ENCODE measurements around the gene SNX3.

- TF ChIP-seq TOX (CRISPR knock-in tag; IDR thresholded peaks at IDR 0.05; ENCODE audit: borderline replicate concordance) (no peak), ISL1 (CRISPR knock-in tag; IDR thresholded peaks at IDR 0.05) (no peak), ESRRG (CRISPR knock-in tag; IDR thresholded peaks at IDR 0.05) (no peak), ZFP30 (CRISPR knock-in tag; IDR thresholded peaks at IDR 0.05) (no peak), CSDC2 (CRISPR knock-in tag; IDR thresholded peaks at IDR 0.05) (no peak), TSHZ2 (CRISPR knock-in tag; IDR thresholded peaks at IDR 0.05) (no peak), ZC3H10 (CRISPR knock-in tag; IDR thresholded peaks at IDR 0.05) (no peak), ZFP3 (CRISPR knock-in tag; IDR thresholded peaks at IDR 0.05) (no peak), BACH2 (CRISPR knock-in tag; IDR thresholded peaks at IDR 0.05; ENCODE audit: borderline replicate concordance) (no peak), PPARA (CRISPR knock-in tag; IDR thresholded peaks at IDR 0.05; ENCODE audit: borderline replicate concordance) (no peak)
- TF ChIP-seq, protein P1, sequence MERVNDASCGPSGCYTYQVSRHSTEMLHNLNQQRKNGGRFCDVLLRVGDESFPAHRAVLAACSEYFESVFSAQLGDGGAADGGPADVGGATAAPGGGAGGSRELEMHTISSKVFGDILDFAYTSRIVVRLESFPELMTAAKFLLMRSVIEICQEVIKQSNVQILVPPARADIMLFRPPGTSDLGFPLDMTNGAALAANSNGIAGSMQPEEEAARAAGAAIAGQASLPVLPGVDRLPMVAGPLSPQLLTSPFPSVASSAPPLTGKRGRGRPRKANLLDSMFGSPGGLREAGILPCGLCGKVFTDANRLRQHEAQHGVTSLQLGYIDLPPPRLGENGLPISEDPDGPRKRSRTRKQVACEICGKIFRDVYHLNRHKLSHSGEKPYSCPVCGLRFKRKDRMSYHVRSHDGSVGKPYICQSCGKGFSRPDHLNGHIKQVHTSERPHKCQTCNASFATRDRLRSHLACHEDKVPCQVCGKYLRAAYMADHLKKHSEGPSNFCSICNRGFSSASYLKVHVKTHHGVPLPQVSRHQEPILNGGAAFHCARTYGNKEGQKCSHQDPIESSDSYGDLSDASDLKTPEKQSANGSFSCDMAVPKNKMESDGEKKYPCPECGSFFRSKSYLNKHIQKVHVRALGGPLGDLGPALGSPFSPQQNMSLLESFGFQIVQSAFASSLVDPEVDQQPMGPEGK (CRISPR knock-in tag; IDR thresholded peaks at IDR 0.05; ENCODE audit: borderline replicate concordance) = no peak
- TF ChIP-seq, protein P2, sequence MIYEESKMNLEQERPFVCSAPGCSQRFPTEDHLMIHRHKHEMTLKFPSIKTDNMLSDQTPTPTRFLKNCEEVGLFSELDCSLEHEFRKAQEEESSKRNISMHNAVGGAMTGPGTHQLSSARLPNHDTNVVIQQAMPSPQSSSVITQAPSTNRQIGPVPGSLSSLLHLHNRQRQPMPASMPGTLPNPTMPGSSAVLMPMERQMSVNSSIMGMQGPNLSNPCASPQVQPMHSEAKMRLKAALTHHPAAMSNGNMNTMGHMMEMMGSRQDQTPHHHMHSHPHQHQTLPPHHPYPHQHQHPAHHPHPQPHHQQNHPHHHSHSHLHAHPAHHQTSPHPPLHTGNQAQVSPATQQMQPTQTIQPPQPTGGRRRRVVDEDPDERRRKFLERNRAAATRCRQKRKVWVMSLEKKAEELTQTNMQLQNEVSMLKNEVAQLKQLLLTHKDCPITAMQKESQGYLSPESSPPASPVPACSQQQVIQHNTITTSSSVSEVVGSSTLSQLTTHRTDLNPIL (CRISPR knock-in tag; IDR thresholded peaks at IDR 0.05; ENCODE audit: low read depth) = no peak
These were observed 89.4 kb downstream of the SNX3 start for GRCh38 chr6:108171291-108171917.

All from SK-N-SH treated with all-trans-retinoic acid at 6 μM for 48 hours (cell line).